ENCODE measurements around the gene PREX1. TPM values are rescaled to one million over a fixed set of nuclear protein-coding genes. Genes with fewer than 3 reads are reported as not detected.
A peak's percentile ranks its signal among the peaks of the same experiment; 100 is the strongest.

PREX1 gene
- total and polyA plus RNA-seq, 2 donors from 2014 or later = 8.5 to 38.2 TPM

- H3K36me3 ChIP-seq (ENCODE audit: control insufficient read depth in 2 of 3, insufficient read depth in 3 of 3, low read length in 3 of 3) = no peaks in the 10 kb centered on the region
- intact Hi-C loops (cut with DNase I) = no loop called here
- no peak overlapping the region for H3K27ac ChIP-seq (ENCODE audit: low read depth in 2 of 2, low read length in 2 of 2)
- TF ChIP-seq CTCF (IDR thresholded peaks at IDR 0.05; ENCODE audit: borderline replicate concordance, extremely low read depth, insufficient read depth) = no peak
- no peaks in the 10 kb centered on the region for H3K9me3 ChIP-seq (ENCODE audit: control insufficient read depth in 2 of 3, insufficient read depth in 1 of 3, low read length in 3 of 3)
- FAIRE-seq = no peak
- H3K9ac ChIP-seq (ENCODE audit: low read length in 3 of 3) = no peak overlapping the region
- no peaks in the 10 kb centered on the region for H3K4me1 ChIP-seq (ENCODE audit: control insufficient read depth in 2 of 3, insufficient read depth in 2 of 3, low read depth in 1 of 3, low read length in 3 of 3)
- DNase-seq = peak in 1 of 5 donors; percentile 40
- H3K4me3 ChIP-seq (ENCODE audit: low read length in 3 of 3) = no peak overlapping the region
- H3K27me3 ChIP-seq (ENCODE audit: control insufficient read depth, insufficient read depth, low read length) = no peaks in the 10 kb centered on the region
These were observed 233.3 kb downstream of the PREX1 start for GRCh38 chr20:48594533-48594932.

GRCh38 chr20:48592107-48592940 lies 235.5 kb downstream of the PREX1 start:
- no peaks in the 10 kb centered on the region for H3K9me3 ChIP-seq (ENCODE audit: control insufficient read depth in 2 of 3, insufficient read depth in 1 of 3, low read length in 3 of 3)
- no peak for DNase-seq
- no peak for TF ChIP-seq CTCF (IDR thresholded peaks at IDR 0.05; ENCODE audit: borderline replicate concordance, extremely low read depth, insufficient read depth)
- H3K36me3 ChIP-seq (ENCODE audit: control insufficient read depth in 2 of 3, insufficient read depth in 3 of 3, low read length in 3 of 3) = no peaks in the 10 kb centered on the region
- no peaks in the 10 kb centered on the region for H3K4me1 ChIP-seq (ENCODE audit: control insufficient read depth in 2 of 3, insufficient read depth in 2 of 3, low read depth in 1 of 3, low read length in 3 of 3)
- H3K4me3 ChIP-seq (ENCODE audit: low read length in 3 of 3) = no peak overlapping the region
- FAIRE-seq = no peak
- intact Hi-C loops (cut with DNase I) = no loop called here
- H3K9ac ChIP-seq (ENCODE audit: low read length in 3 of 3) = no peak overlapping the region
- H3K27ac ChIP-seq (ENCODE audit: low read depth in 2 of 2, low read length in 2 of 2) = no peak overlapping the region
- H3K27me3 ChIP-seq (ENCODE audit: control insufficient read depth, insufficient read depth, low read length) = no peaks in the 10 kb centered on the region

- FAIRE-seq (no peak), DNase-seq (no peak)
- intact Hi-C loops (cut with DNase I) = no loop called here
- H3K4me1 ChIP-seq (ENCODE audit: control insufficient read depth in 2 of 3, insufficient read depth in 2 of 3, low read depth in 1 of 3, low read length in 3 of 3) = no peaks in the 10 kb centered on the region
- no peaks in the 10 kb centered on the region for H3K27me3 ChIP-seq (ENCODE audit: control insufficient read depth, insufficient read depth, low read length)
- no peak for TF ChIP-seq CTCF (IDR thresholded peaks at IDR 0.05; ENCODE audit: borderline replicate concordance, extremely low read depth, insufficient read depth)
- no peak overlapping the region for H3K27ac ChIP-seq (ENCODE audit: low read depth in 2 of 2, low read length in 2 of 2)
- H3K36me3 ChIP-seq (ENCODE audit: control insufficient read depth in 2 of 3, insufficient read depth in 3 of 3, low read length in 3 of 3) = no peaks in the 10 kb centered on the region
- no peak overlapping the region for H3K4me3 ChIP-seq (ENCODE audit: low read length in 3 of 3)
- no peak overlapping the region for H3K9ac ChIP-seq (ENCODE audit: low read length in 3 of 3)
- H3K9me3 ChIP-seq (ENCODE audit: control insufficient read depth in 2 of 3, insufficient read depth in 1 of 3, low read length in 3 of 3) = no peaks in the 10 kb centered on the region
These were observed 241.1 kb downstream of the PREX1 start for GRCh38 chr20:48586730-48587129.

Data from kidney (tissue), 14 donors.